HG02588 (cell line): ENCODE data around the gene STAT5B.
"Not testable (repeated sequence)": the region's sequence is repeated elsewhere in the genome, so short reads cannot be mapped to it uniquely, and the experiment has no call there.

ENCODE experiments used
- ATAC-seq: cut with Tn5 transposase; IDR thresholded peaks from one replicate; pipeline ENCODE4 v1.9.1; 2021; ENCODE audit warnings: mild to moderate bottlenecking, moderate library complexity; ENCODE audit not compliant: unreplicated experiment

STAT5B gene

GRCh38 chr17:42307362-42307927 lies 31.3 kb upstream of the STAT5B start:
- ATAC-seq: no peak

- no peak for ATAC-seq
Observed at GRCh38 chr17:42306385-42306667, 30.1 kb upstream of the STAT5B start.

GRCh38 chr17:42305543-42306384 lies 29.6 kb upstream of the STAT5B start:
- no peak for ATAC-seq

- not testable (repeated sequence) for ATAC-seq
Observed at GRCh38 chr17:42305031-42305330, 28.8 kb upstream of the STAT5B start.

- no peak for ATAC-seq
Observed at GRCh38 chr17:42304187-42305030, 28.2 kb upstream of the STAT5B start.

- ATAC-seq: no peak
Observed at GRCh38 chr17:42303694-42304093, 27.5 kb upstream of the STAT5B start.

- no peak for ATAC-seq
Observed at GRCh38 chr17:42301022-42301421, 24.8 kb upstream of the STAT5B start.

- not testable (repeated sequence) for ATAC-seq
Observed at GRCh38 chr17:42299913-42300312, 23.7 kb upstream of the STAT5B start.

GRCh38 chr17:42299361-42299760 lies 23.2 kb upstream of the STAT5B start:
- not testable (repeated sequence) for ATAC-seq

GRCh38 chr17:42297775-42298174 lies 21.6 kb upstream of the STAT5B start:
- not testable (repeated sequence) for ATAC-seq

- no peak for ATAC-seq
Observed at GRCh38 chr17:42296012-42296411, 19.8 kb upstream of the STAT5B start.

- ATAC-seq: no peak
Observed at GRCh38 chr17:42294469-42295398, 18.5 kb upstream of the STAT5B start.

- ATAC-seq: no peak
Observed at GRCh38 chr17:42291129-42291528, 14.9 kb upstream of the STAT5B start.

- ATAC-seq: no peak
Observed at GRCh38 chr17:42290577-42290976, 14.4 kb upstream of the STAT5B start.

GRCh38 chr17:42289611-42290181 lies 13.5 kb upstream of the STAT5B start:
- no peak for ATAC-seq

GRCh38 chr17:42288803-42289610 lies 12.8 kb upstream of the STAT5B start:
- ATAC-seq: peak; percentile 19

- ATAC-seq: peak; percentile 42
Observed at GRCh38 chr17:42287977-42288802, 12.0 kb upstream of the STAT5B start, which contains the start of gene STAT5A. TSS of gene STAT5A (plus strand) at chr17:42288498. CDS start at chr17:42289412, 914 bp downstream.

- peak; percentile 25 for ATAC-seq
Observed at GRCh38 chr17:42287305-42287976, 11.2 kb upstream of the STAT5B start.
